ENCODE measurements around the gene PTTG1. TPM values are rescaled to one million over a fixed set of nuclear protein-coding genes. Genes with fewer than 3 reads are reported as not detected.

PTTG1 gene
- total RNA-seq, 1 experiment from 2014 or later = 239 TPM

GRCh38 chr5:160462167-160462566 lies 40.5 kb downstream of the PTTG1 start:
- Mint-ChIP-seq H3K27ac (no peak overlapping the region), H3K4me1 (peaks cover 14% of the 10 kb centered on the region), H3K27me3 (ENCODE audit: low read depth) (no peaks in the 10 kb centered on the region), H3K4me3 (no peak overlapping the region), H3K36me3 (peaks cover 4% of the 10 kb centered on the region; the same call in 1 of the 2 replicates), H3K9me3 (peaks cover 21% of the 10 kb centered on the region)
- ATAC-seq (no peak), DNase-seq (ENCODE audit: low spot score) (no peak)
- ChIA-PET CTCF (no interaction called here), POLR2A (no interaction called here)
- TF ChIP-seq ETV6 (CRISPR knock-in tag; IDR thresholded peaks at IDR 0.05) (no peak), EMX1 (CRISPR knock-in tag; IDR thresholded peaks at IDR 0.05) (no peak), FOXK1 (CRISPR knock-in tag; IDR thresholded peaks at IDR 0.05) (no peak), PRRX2 (CRISPR knock-in tag; IDR thresholded peaks at IDR 0.05) (no peak), CTCF (IDR thresholded peaks at IDR 0.05) (no peak), NFATC4 (CRISPR knock-in tag; IDR thresholded peaks at IDR 0.05) (no peak), MAX (CRISPR knock-in tag; IDR thresholded peaks at IDR 0.05) (no peak), ATF1 (CRISPR knock-in tag; IDR thresholded peaks at IDR 0.05) (no peak), TP53 (CRISPR knock-in tag; IDR thresholded peaks at IDR 0.05) (no peak), JUN (CRISPR knock-in tag; IDR thresholded peaks at IDR 0.05) (no peak)
- TF ChIP-seq, protein P1, sequence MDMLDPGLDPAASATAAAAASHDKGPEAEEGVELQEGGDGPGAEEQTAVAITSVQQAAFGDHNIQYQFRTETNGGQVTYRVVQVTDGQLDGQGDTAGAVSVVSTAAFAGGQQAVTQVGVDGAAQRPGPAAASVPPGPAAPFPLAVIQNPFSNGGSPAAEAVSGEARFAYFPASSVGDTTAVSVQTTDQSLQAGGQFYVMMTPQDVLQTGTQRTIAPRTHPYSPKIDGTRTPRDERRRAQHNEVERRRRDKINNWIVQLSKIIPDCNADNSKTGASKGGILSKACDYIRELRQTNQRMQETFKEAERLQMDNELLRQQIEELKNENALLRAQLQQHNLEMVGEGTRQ (CRISPR knock-in tag; IDR thresholded peaks at IDR 0.05) = no peak

DNA sequence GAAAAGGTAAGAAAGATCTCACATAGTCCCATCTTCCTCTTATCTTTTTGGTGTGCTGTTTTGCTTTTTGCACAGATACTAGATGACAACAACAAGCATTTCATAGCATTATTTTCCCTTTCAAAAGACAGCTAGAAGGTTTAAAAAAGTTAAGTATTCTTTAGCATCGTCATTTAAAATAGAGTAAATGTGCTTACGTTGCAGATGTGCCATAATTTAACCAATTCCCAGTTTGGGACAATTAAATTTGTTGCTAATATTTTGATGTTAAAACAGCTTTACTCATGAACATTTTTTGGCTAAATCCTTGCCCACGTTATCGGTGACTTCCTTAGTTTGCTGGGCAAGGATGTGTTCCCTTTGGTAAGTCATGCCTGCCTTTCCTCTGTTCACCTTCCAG lies 41.6 kb downstream of the PTTG1 start:
- TF ChIP-seq CREM (CRISPR knock-in tag; IDR thresholded peaks at IDR 0.05) (no peak), ZBTB43 (CRISPR knock-in tag; IDR thresholded peaks at IDR 0.05) (no peak), HMGA2 (CRISPR knock-in tag; IDR thresholded peaks at IDR 0.05) (no peak), NFATC4 (CRISPR knock-in tag; IDR thresholded peaks at IDR 0.05) (no peak), ZNF219 (CRISPR knock-in tag; IDR thresholded peaks at IDR 0.05; ENCODE audit: borderline replicate concordance) (no peak), SMAD3 (CRISPR knock-in tag; IDR thresholded peaks at IDR 0.05; ENCODE audit: borderline replicate concordance) (no peak), FOXK1 (CRISPR knock-in tag; IDR thresholded peaks at IDR 0.05) (no peak), ZNF317 (CRISPR knock-in tag; IDR thresholded peaks at IDR 0.05; ENCODE audit: borderline replicate concordance, low read depth) (no peak), TEAD4 (CRISPR knock-in tag; IDR thresholded peaks at IDR 0.05) (no peak), ZNF671 (CRISPR knock-in tag; IDR thresholded peaks at IDR 0.05) (no peak), NR2C2 (CRISPR knock-in tag; IDR thresholded peaks at IDR 0.05) (no peak)
- TF ChIP-seq, protein P2, sequence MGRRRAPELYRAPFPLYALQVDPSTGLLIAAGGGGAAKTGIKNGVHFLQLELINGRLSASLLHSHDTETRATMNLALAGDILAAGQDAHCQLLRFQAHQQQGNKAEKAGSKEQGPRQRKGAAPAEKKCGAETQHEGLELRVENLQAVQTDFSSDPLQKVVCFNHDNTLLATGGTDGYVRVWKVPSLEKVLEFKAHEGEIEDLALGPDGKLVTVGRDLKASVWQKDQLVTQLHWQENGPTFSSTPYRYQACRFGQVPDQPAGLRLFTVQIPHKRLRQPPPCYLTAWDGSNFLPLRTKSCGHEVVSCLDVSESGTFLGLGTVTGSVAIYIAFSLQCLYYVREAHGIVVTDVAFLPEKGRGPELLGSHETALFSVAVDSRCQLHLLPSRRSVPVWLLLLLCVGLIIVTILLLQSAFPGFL (CRISPR knock-in tag; IDR thresholded peaks at IDR 0.05; ENCODE audit: borderline replicate concordance) = no peak
- H3K4me3 Mint-ChIP-seq = no peak overlapping the region
- peaks cover 24% of the 10 kb centered on the region for H3K4me1 Mint-ChIP-seq
- H3K36me3 Mint-ChIP-seq = peaks cover 4% of the 10 kb centered on the region; the same call in 1 of the 2 replicates
- H3K9me3 Mint-ChIP-seq = peaks cover 21% of the 10 kb centered on the region
- H3K27ac Mint-ChIP-seq = no peak overlapping the region
- no peaks in the 10 kb centered on the region; the same call in 1 of the 2 replicates for H3K27me3 Mint-ChIP-seq (ENCODE audit: low read depth)
- CTCF ChIA-PET = interaction anchor here (0.9 to 1.8 kb wide), 2 partner anchors 24 to 25 kb away, joined by 3 to 10 read pairs; no protein-coding TSS in a partner anchor
- POLR2A ChIA-PET = interaction anchor here (0.7 kb wide), 1 partner anchor 10 kb away, joined by 4 read pairs; no protein-coding TSS in a partner anchor
- no peak for DNase-seq (ENCODE audit: low spot score)
- ATAC-seq = no peak

Measured in WTC11 (cell line).